ENCODE results near the gene NRCAM. TPM values are rescaled to one million over a fixed set of nuclear protein-coding genes. Genes with fewer than 3 reads are reported as not detected.

The NRCAM gene
- polyA plus RNA-seq, 4 donors, result 20.5 to 23.6 (median 22.0) TPM

DNA sequence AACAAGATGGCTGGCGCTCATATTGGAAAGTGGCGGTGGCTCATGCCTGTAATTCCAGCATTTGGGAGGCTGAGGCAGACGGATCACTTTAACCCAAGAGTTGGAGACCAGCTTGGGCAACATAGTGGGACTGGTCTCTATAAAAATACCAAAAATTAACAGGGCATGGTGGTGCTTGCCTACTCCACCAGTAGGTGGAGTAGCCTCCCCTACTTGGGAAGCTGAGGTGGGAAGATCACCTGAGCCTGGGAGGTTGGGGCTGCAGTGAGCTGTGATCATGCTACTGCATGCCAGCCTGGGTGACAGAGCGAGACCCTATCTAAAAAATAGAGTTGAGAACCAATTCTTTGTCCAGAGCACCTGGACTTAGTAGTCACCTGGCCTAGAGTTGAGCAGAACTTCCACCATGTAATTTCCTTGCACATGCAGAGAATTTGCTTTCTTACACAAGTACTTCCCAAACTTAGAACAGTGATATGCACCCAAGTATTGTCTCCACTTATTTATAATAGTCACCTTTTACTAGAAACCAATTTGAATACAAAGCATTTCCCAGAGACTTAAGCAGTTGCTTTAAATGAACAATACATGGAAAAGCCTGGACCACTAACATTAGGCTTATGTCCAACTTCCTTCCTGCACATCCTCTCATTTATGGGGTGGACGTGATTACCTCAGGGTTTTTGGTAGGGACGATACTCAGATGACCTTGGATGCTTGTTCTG lies 342.0 kb downstream of the NRCAM start:
- no peak for DNase-seq (ENCODE audit: low read depth in 4 of 4, low spot score in 3 of 4)

DNA sequence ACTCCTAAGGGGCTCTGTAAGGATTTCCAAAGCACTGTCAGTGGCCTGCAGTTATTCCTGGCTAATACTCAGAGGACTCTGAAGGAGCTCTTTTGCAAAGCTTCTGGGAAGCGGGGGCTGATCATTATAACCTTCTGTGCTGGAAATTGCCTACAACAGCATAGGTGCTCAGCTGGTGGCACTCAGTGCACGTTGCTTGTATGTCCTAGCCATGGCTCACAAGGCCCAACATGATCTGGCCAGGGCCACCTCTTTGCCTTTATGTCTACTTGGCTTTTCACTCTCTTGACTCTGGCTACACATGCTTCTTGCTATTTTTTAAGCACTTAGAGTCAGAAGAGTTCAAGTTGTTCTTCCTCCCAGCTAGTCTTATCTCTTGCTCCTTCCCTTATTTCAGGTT lies 343.6 kb downstream of the NRCAM start:
- no peak for DNase-seq (ENCODE audit: low read depth in 4 of 4, low spot score in 3 of 4)

DNA sequence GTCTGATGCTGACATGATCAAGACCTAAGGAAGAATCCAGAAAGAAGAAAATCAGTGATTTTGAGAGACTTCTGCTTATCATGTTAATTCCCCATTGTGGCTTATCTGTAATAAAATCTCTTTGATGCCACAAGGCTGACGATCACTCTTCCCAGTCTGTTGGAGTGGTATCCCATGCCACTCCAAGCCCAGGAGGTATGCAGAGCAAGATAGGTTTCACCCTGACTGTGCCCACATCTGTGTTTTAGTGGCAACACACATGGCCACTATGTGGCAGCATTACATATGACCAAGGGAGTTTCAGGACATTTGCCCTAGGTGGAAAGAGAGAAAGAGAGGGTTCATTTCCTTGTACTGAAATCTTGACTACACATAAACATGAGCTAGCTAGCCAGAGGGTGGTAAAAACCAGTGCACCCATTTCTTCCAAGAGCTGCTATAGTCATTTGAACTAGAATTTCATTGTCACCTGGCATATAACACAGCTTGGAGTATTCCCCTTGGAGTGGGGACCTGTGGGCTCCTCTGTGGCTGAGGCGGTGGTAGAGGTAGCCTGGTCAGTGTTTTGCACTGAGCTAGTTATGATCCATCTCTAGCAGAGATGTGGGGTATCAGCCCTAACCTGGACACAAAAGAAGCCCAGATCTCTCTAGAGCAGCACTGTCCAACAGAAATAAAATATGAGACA lies 346.9 kb downstream of the NRCAM start:
- DNase-seq (ENCODE audit: low read depth in 4 of 4, low spot score in 3 of 4), result no peak

DNA sequence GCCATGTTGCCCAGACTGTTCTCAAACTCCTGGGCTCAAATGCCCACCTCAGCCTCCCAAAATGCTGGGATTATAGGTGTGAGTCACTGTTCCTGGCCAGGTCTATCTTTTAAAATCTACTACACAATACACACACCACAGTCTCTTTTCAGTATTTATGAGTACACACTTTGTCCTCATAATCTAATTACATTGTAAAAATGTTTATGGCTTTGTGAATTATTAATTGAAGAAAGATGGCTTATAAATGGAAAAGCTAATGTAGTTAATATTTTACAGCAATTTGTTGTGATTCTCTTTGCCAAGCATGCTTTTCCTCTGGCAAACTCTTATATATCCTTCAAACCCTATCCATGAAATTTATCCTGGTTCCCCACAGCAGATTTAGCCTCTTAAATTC lies 348.1 kb downstream of the NRCAM start:
- no peak for DNase-seq (ENCODE audit: low read depth in 4 of 4, low spot score in 3 of 4)

DNA sequence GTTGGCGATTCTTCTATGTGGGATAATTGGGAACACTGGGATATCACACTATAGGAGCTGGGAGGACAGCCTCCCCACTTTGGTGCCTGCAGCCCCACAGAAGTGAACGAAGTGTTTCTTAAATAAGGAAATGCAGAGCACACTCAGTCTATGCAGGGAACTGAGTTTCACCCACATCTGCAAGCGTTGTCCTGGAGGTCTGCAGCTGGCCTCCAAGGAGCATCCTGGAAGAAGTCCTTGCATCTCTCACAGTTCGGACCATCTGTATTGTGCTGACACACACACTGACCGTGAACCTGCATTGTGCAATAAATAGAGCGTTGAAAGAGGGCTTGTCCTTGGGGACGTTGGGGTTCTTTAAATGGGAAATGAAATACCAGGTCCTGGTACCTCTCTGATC lies 351.9 kb downstream of the NRCAM start:
- no peak for DNase-seq (ENCODE audit: low read depth in 4 of 4, low spot score in 3 of 4)

DNA sequence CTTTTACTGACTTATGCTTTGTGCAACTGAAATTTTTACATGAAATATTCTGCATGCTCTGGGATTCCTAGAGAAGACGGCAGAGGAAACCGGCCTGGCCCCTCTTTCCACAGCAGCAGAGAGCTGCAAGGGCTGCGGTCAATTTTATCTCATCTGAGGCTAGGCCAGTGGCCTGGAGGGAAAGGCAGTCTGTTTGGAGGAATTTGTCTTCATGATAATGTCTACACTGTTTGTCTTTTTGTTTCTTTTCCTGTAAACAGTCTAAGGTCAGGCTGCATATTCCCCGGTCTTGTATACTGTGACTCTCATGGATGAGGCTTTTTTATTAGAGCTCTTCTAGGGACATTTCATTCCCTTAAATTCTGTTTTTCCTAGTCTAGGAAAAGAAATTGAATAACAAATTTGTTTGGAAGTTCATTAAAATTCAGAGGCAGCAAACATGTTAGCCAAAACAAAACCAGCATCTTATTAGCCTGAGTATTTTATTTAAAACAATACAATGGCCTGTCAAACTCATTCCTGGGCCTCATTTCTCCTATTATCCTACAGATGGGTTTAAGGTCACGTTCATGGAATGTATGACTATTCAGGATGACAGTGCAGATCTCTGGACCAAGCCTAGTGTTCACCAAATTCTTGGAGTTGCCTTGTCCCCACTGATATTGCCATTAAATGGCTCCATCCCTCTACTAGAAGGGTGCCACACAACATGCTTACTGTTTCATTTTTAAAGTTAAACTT lies 352.5 kb downstream of the NRCAM start:
- DNase-seq (ENCODE audit: low read depth in 4 of 4, low spot score in 3 of 4), result no peak

DNA sequence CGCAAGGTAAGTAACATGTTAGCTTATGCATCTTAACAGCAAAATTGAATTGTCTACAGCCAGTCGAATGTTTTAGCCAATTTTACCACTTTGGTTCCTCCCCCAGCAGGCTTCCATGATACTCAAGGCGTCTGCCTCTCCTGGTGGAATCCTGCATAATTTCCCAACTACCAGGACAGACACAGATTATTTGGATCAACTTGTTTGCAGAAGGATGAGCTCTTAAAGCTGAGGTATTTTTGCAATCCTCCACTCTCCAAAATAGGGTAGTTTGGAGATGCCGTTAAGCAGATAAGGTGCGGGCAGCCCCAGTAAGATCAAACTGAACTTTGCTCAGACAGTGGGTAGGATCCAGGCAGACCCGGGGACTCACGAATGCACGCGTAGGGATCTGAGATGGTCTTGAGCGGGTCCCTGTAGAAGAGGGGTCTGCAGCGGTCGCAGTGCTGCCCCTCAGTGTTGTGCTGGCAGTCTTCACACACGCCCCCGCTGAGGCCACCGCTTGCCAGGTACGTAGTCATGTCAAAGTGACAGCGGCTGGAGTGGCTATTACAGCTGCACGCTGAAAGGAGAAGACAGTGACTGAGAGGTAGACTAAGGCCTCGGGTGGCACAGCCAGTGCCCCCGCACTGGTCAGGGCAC lies 353.4 kb downstream of the NRCAM start:
- DNase-seq (ENCODE audit: low read depth in 4 of 4, low spot score in 3 of 4), result no peak

DNA sequence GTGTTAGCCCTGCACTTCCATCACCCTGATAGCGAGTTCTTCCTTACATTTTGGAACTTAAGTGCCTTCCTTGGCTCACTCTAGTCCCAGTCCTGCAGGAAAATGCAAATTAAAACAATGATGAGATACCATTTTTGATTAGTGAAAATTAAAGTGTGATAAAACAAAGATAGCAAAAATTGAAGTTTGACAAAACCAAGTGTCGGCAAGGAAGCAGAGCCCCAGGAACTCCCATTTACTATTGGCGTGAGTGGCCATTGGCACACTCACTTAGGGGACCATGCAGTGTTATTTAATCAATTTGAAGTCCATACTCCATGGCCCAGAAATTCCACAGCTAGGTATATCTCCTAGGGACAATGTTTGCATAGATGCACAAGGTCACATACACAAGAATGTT lies 354.5 kb downstream of the NRCAM start:
- no peak for DNase-seq (ENCODE audit: low read depth in 4 of 4, low spot score in 3 of 4)

DNA sequence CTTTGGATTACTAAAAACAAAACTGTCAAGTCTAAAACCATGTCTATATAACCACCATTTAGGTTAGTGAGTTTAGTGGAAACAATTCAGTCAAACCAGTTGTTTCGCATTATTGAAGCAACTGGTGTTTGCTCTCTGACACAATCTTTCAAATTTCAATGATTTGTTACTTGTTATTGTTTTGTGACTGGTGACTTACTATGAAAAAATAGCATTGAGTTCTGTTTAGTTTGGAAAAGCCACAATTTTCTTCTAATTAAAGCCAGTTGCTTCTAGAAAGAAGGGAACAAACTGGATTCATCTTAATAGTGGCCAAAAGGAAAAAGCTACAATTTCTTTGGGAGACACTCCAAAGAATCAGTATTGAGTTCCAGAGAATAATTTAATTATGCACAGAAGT lies 356.5 kb downstream of the NRCAM start:
- no peak for DNase-seq (ENCODE audit: low read depth in 4 of 4, low spot score in 3 of 4)

DNA sequence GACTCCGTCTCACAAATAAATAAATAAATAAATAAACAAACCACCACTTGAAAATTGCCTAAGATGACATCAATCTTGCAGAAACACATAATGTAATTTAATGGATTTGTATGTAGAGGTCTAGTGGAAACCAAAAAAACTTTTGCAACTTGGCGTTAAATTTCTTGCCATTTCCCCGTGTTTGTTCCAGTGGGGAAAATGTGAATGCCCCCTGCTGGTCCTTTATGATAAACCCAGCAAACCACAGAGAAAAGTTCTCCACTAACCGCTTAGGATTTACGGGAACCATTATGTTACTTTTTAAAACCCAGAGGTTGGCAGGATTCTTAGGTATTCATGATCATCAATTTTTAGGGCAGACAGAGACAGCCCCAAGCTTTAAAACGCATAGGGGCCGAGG lies 358.5 kb downstream of the NRCAM start:
- no peak for DNase-seq (ENCODE audit: low read depth in 4 of 4, low spot score in 3 of 4)

Other genes with a start within 250 kb of the NRCAM start
- 10 to 100 TPM; 37.5 to 48.4 (median 44.1) TPM for gene PNPLA8, start 69.7 kb upstream of the NRCAM start, polyA plus RNA-seq (ENCODE audit: insufficient read length in 4 of 4)
- 10 to 100 TPM; 36.6 to 48.7 (median 38.6) TPM for gene THAP5, start 113.3 kb upstream of the NRCAM start, polyA plus RNA-seq (ENCODE audit: insufficient read length in 4 of 4)
- gene DNAJB9, start 113.4 kb upstream of the NRCAM start, polyA plus RNA-seq (ENCODE audit: insufficient read length in 4 of 4), result 10 to 100 TPM; 45.8 to 52.6 (median 49.9) TPM

Measured in right renal pelvis (tissue), 4 donors.